Transverse colon (tissue), 4 donors: Measurements from ENCODE around the gene MYO16. TPM values are rescaled to one million over a fixed set of nuclear protein-coding genes. Genes with fewer than 3 reads are reported as not detected.

Experiments used
- DNase-seq: peaks from one replicate; pipeline ENCODE4 v3.0.0-alpha.2; 2019
- H3K27ac ChIP-seq, 4 donors: fragments of 200-600 bp; sonication (generic); 2 replicates each; pipeline ENCODE4 v1.5.1; 2016 to 2018; ENCODE audit warnings: inconsistent platforms in 4 of 4
- H3K27me3 ChIP-seq: fragments of 200-600 bp; sonication (generic); 2 replicates; pipeline ENCODE4 v1.5.1; 2017; ENCODE audit warnings: inconsistent platforms
- H3K36me3 ChIP-seq, 4 donors: fragments of 200-600 bp; sonication (generic); 2 replicates each; pipeline ENCODE4 v1.5.1; 2017 to 2019; ENCODE audit warnings: inconsistent platforms in 4 of 4
- H3K4me1 ChIP-seq, 4 donors: fragments of 200-600 bp; sonication (generic); 2 replicates each; pipeline ENCODE4 v1.5.1; 2017 to 2020; ENCODE audit warnings: inconsistent platforms in 4 of 4
- H3K4me3 ChIP-seq, 4 donors: fragments of 200-600 bp; sonication (generic); 1 replicate in 1 of 4; 2 replicates in 3 of 4; pipeline versions ENCODE4 v1.5.1 to v1.6.1; 2017 to 2019; ENCODE audit warnings: inconsistent platforms in 4 of 4
- H3K9me3 ChIP-seq, 2 donors: fragments of 200-600 bp; sonication (generic); 2 replicates each; pipeline ENCODE4 v1.5.1; 2017 to 2019; ENCODE audit warnings: inconsistent platforms in 2 of 2
- EP300 ChIP-seq: sonication (generic); formaldehyde crosslinking; IDR thresholded peaks from one replicate; pipeline ENCODE4 v1.6.1; 2017; ENCODE audit warnings: antibody characterized with exemption, low read depth
- POLR2A ChIP-seq: fragments of 450-650 bp; IDR thresholded peaks from one replicate; pipeline ENCODE4 v1.6.1; 2016; ENCODE audit warnings: antibody characterized with exemption, mild to moderate bottlenecking, moderate library complexity
- POLR2AphosphoS5 ChIP-seq, 3 donors: sonication (generic); formaldehyde crosslinking; IDR thresholded peaks; one replicate each; pipeline ENCODE4 v1.6.1; 2016; ENCODE audit warnings: antibody characterized with exemption in 3 of 3
- WGBS, 2 donors: methylation state at CpG; one replicate each; pipeline ENCODE4 v1.1.5; 2018; ENCODE audit warnings: low coverage in 1 of 2; 5-methylcytosine and 5-hydroxymethylcytosine counted together
- in situ Hi-C, 4 donors: fragments of 200-750 bp; cut with MboI; loops; one replicate each; pipeline versions ENCODE4 v1.15.0 to v1.15.1; 2017; ENCODE audit warnings: low sequenced_read_pairs in 3 of 4, low pct_ligation_motif_present in 1 of 4, low pct_unique_long_range_greater_than_20kb in 1 of 4
- intact Hi-C: fragments of 100-400 bp; cut with DNase I; formaldehyde crosslinking; loops from one replicate; pipeline ENCODE4 v1.15.1; 2023; ENCODE audit warnings: low total_unique reads
- total RNA-seq, 4 donors: library from RNA; depleted of rRNA; stranded (reverse); fragments of >200 nt; gene quantifications; one replicate each; pipeline ENCODE4 v1.1.0, GENCODE V29; 2016
- TF ChIP-seq, protein P1 (sequence below), 5 experiments: fragments of 200-600 bp in 3 of 5; fragments of 450-650 bp in 2 of 5; sonication (generic) in 3 of 5; IDR thresholded peaks; 1 replicate in 2 of 5; 2 replicates in 3 of 5; pipeline ENCODE4 v1.5.1; 2016 to 2017; ENCODE audit warnings: antibody characterized with exemption in 5 of 5, inconsistent platforms in 3 of 5, mild to moderate bottlenecking in 2 of 5, moderate library complexity in 1 of 5

MYO16 gene
- total RNA-seq, 4 donors from 2014 or later: under 0.01 to 3.4 TPM; not detected in 2

DNA sequence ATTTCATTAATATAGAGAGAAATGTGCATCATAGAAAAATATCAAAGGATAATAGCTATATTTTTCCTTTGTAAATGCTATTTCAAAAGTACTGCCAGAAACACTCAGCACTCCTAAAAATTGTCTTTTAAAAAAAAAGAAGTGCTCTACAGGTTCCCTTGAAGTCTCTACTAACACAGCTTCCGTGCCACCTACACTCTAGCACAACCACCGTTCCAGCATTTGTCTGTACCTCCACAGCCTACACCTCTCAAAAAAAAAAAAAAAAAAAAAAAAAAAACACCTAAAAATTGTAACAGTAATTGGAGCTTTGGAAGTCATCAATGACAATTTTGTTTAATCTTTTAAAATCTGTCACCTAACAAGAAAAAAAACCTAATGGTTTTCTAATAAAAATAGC is 485.6 kb downstream of the MYO16 start:
- Histone ChIP-seq H3K27ac (no peak overlapping the region), H3K4me1 (no peaks in the 10 kb centered on the region), H3K9me3 (no peaks in the 10 kb centered on the region), H3K4me3 (no peak overlapping the region), H3K27me3 (no peaks in the 10 kb centered on the region), H3K36me3 (no peaks in the 10 kb centered on the region)
- intact Hi-C loops (no loop called here), in situ Hi-C loops (no loop called here)
- 37 to 79% methylated on average over 2 of the region's 2 CpGs for WGBS, 2 donors
- no peak for DNase-seq
- TF ChIP-seq EP300: no peak
- TF ChIP-seq POLR2AphosphoS5 (IDR thresholded peaks at IDR 0.05): no peak
- TF ChIP-seq POLR2A: no peak

GRCh38 chr13:109118521-109118920 is 489.1 kb downstream of the MYO16 start:
- H3K27ac ChIP-seq: no peak overlapping the region
- 60 to 63% methylated on average over 1 of the region's 1 CpG for WGBS, 2 donors
- H3K27me3 ChIP-seq: no peaks in the 10 kb centered on the region
- H3K4me1 ChIP-seq: no peaks in the 10 kb centered on the region
- no peak for DNase-seq
- in situ Hi-C loops: no loop called here
- no peaks in the 10 kb centered on the region for H3K36me3 ChIP-seq
- TF ChIP-seq, protein P1, sequence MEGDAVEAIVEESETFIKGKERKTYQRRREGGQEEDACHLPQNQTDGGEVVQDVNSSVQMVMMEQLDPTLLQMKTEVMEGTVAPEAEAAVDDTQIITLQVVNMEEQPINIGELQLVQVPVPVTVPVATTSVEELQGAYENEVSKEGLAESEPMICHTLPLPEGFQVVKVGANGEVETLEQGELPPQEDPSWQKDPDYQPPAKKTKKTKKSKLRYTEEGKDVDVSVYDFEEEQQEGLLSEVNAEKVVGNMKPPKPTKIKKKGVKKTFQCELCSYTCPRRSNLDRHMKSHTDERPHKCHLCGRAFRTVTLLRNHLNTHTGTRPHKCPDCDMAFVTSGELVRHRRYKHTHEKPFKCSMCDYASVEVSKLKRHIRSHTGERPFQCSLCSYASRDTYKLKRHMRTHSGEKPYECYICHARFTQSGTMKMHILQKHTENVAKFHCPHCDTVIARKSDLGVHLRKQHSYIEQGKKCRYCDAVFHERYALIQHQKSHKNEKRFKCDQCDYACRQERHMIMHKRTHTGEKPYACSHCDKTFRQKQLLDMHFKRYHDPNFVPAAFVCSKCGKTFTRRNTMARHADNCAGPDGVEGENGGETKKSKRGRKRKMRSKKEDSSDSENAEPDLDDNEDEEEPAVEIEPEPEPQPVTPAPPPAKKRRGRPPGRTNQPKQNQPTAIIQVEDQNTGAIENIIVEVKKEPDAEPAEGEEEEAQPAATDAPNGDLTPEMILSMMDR (IDR thresholded peaks at IDR 0.05): no peak
- TF ChIP-seq POLR2AphosphoS5 (IDR thresholded peaks at IDR 0.05) (no peak), EP300 (no peak), POLR2A (no peak)
- no peak overlapping the region for H3K4me3 ChIP-seq
- H3K9me3 ChIP-seq: no peaks in the 10 kb centered on the region
- intact Hi-C loops: no loop called here

DNA sequence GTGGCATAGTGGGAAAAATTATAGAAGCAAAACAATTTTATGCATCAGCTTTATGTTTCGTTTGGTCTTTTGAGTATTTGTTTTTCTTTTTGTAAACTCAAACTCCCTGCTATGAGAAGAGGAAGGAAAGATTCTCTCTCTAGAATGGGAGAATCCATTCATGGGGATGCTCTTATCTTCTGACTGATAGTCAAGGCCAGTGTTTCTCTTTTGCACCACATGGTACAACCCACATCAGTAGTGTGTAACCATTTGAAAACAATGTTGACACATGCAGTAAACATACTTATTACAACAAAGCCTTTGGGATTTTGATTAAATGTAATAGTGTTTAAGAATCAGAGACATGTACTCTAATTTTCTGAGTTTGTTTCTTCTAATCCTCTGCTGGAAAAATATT is 490.5 kb downstream of the MYO16 start:
- no peak for DNase-seq
- in situ Hi-C loops: no loop called here
- TF ChIP-seq, protein P1 (IDR thresholded peaks at IDR 0.05): no peak
- TF ChIP-seq POLR2A: no peak
- TF ChIP-seq EP300: no peak
- no peak for TF ChIP-seq POLR2AphosphoS5 (IDR thresholded peaks at IDR 0.05)

GRCh38 chr13:109121826-109122225 is 492.4 kb downstream of the MYO16 start:
- in situ Hi-C loops: no loop called here
- WGBS, 2 donors: 91 to 100% methylated on average over 1 to 5 of the region's 5 CpGs
- no peaks in the 10 kb centered on the region for H3K9me3 ChIP-seq
- H3K27ac ChIP-seq: no peak overlapping the region
- no peak for DNase-seq
- no peaks in the 10 kb centered on the region for H3K27me3 ChIP-seq
- H3K36me3 ChIP-seq: no peaks in the 10 kb centered on the region
- no peak overlapping the region for H3K4me3 ChIP-seq
- TF ChIP-seq, protein P1 (IDR thresholded peaks at IDR 0.05): no peak
- TF ChIP-seq POLR2A (no peak), POLR2AphosphoS5 (IDR thresholded peaks at IDR 0.05) (no peak), EP300 (no peak)
- H3K4me1 ChIP-seq: no peaks in the 10 kb centered on the region
- intact Hi-C loops: no loop called here

More for the DNA sequence above, 490.5 kb downstream of the MYO16 start:
- intact Hi-C loops: no loop called here
- Histone ChIP-seq H3K4me3 (no peak overlapping the region), H3K36me3 (no peaks in the 10 kb centered on the region), H3K4me1 (no peaks in the 10 kb centered on the region), H3K27me3 (no peaks in the 10 kb centered on the region), H3K27ac (no peak overlapping the region), H3K9me3 (no peaks in the 10 kb centered on the region)
- WGBS, 2 donors: 44% methylated on average over 1 of the region's 1 CpG

DNA sequence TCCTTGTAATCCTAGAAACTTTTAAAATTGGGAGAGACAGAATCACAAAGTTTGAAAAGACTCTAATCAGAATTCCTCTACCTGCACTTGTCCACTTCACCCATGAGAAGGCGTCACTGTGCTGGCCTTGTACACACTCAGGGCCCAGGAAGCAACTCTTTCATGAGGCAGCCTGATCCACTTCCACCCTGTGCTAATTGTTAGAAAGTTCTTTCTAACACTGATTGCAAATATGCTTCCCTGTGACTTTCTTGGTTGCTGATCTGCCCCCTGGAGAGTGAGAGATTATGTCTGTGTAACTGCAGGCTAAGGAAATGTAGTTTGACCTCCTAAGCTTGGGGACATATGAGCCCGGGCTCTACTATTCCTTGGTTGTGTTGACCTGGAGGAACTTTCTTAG is 494.6 kb downstream of the MYO16 start:
- no peaks in the 10 kb centered on the region for H3K27me3 ChIP-seq
- intact Hi-C loops: no loop called here
- DNase-seq: no peak
- WGBS, 2 donors: 89 to 93% methylated on average over 2 of the region's 2 CpGs
- TF ChIP-seq EP300 (no peak), POLR2AphosphoS5 (IDR thresholded peaks at IDR 0.05) (no peak), POLR2A (no peak)
- TF ChIP-seq, protein P1 (IDR thresholded peaks at IDR 0.05): no peak
- no peaks in the 10 kb centered on the region for H3K4me1 ChIP-seq
- no peaks in the 10 kb centered on the region for H3K36me3 ChIP-seq
- no peak overlapping the region for H3K4me3 ChIP-seq
- H3K9me3 ChIP-seq: no peaks in the 10 kb centered on the region
- in situ Hi-C loops: no loop called here
- no peak overlapping the region for H3K27ac ChIP-seq
